Vagina (tissue), 2 donors: ENCODE data around the gene CMIP. TPM values are rescaled to one million over a fixed set of nuclear protein-coding genes. Genes with fewer than 3 reads are reported as not detected.

ENCODE experiments used
- DNase-seq, 2 donors: peaks; one replicate each; pipeline ENCODE4 v3.0.0-alpha.2; 2017; ENCODE audit errors: extremely low spot score in 2 of 2
- H3K27ac ChIP-seq: fragments of 200-600 bp; sonication (generic); one replicate; pipeline ENCODE4 v1.5.1; 2019
- H3K27me3 ChIP-seq: fragments of 200-600 bp; sonication (generic); one replicate; pipeline ENCODE4 v1.5.1; 2019
- H3K36me3 ChIP-seq, 2 donors: fragments of 200-600 bp; sonication (generic); one replicate each; pipeline ENCODE4 v1.5.1; 2017 to 2019
- H3K4me1 ChIP-seq: fragments of 200-600 bp; sonication (generic); one replicate; pipeline ENCODE4 v1.5.1; 2019
- H3K4me3 ChIP-seq, 2 donors: fragments of 200-600 bp; sonication (generic); 1 replicate in 1 of 2; 2 replicates in 1 of 2; pipeline ENCODE4 v1.5.1; 2016 to 2019
- H3K9me3 ChIP-seq: fragments of 200-600 bp; sonication (generic); one replicate; pipeline ENCODE4 v1.5.1; 2019
- CTCF ChIP-seq, 3 experiments: fragments of 450-650 bp in 2 of 3; fragments of 200-600 bp in 1 of 3; sonication (generic) in 1 of 3; IDR thresholded peaks; one replicate each; pipeline ENCODE4 v1.5.1; 2017 to 2019; ENCODE audit warnings: antibody characterized with exemption in 3 of 3, mild to moderate bottlenecking in 2 of 3, moderate library complexity in 2 of 3
- POLR2A ChIP-seq, 2 donors: fragments of 450-650 bp; IDR thresholded peaks; one replicate each; pipeline ENCODE4 v1.6.1; 2017; ENCODE audit warnings: antibody characterized with exemption in 2 of 2, mild to moderate bottlenecking in 2 of 2, moderate library complexity in 2 of 2
- POLR2AphosphoS5 ChIP-seq, 2 donors: sonication (generic); formaldehyde crosslinking; IDR thresholded peaks; one replicate each; pipeline ENCODE4 v1.9.0; 2017; ENCODE audit warnings: antibody characterized with exemption in 2 of 2, mild to moderate bottlenecking in 2 of 2, low read depth in 1 of 2; ENCODE audit not compliant: insufficient read depth in 1 of 2
- intact Hi-C: fragments of 100-400 bp; cut with DNase I; formaldehyde crosslinking; loops from one replicate; pipeline ENCODE4 v1.15.1; 2023
- total RNA-seq: library from RNA; depleted of rRNA; stranded (reverse); fragments of >200 nt; gene quantifications from one replicate; pipeline ENCODE4 v1.2.3, GENCODE V29; 2016

The CMIP gene
- total RNA-seq, 1 donor from 2014 or later = 66.3 TPM

GRCh38 chr16:81562926-81563325 is 118.3 kb downstream of the CMIP start:
- no peaks in the 10 kb centered on the region for H3K36me3 ChIP-seq
- no peak for TF ChIP-seq POLR2A (IDR thresholded peaks at IDR 0.05)
- TF ChIP-seq CTCF (IDR thresholded peaks at IDR 0.05) = no peak
- no peak for TF ChIP-seq POLR2AphosphoS5 (IDR thresholded peaks at IDR 0.05; ENCODE audit: insufficient read depth in 1 of 2, low read depth in 1 of 2)
- H3K27me3 ChIP-seq = no peaks in the 10 kb centered on the region
- no peaks in the 10 kb centered on the region for H3K9me3 ChIP-seq
- no peak for DNase-seq
- no peak overlapping the region for H3K4me3 ChIP-seq
- H3K27ac ChIP-seq = no peak overlapping the region
- peaks cover 51% of the 10 kb centered on the region for H3K4me1 ChIP-seq
- intact Hi-C loops = no loop called here

- H3K9me3 ChIP-seq = no peaks in the 10 kb centered on the region
- no peaks in the 10 kb centered on the region for H3K36me3 ChIP-seq
- H3K4me1 ChIP-seq = peaks cover 66% of the 10 kb centered on the region
- H3K27me3 ChIP-seq = no peaks in the 10 kb centered on the region
- TF ChIP-seq CTCF (IDR thresholded peaks at IDR 0.05) (no peak), POLR2AphosphoS5 (IDR thresholded peaks at IDR 0.05; ENCODE audit: insufficient read depth in 1 of 2, low read depth in 1 of 2) (no peak), POLR2A (IDR thresholded peaks at IDR 0.05) (no peak)
- no peak overlapping the region for H3K27ac ChIP-seq
- intact Hi-C loops = no loop called here
- no peak overlapping the region for H3K4me3 ChIP-seq
- no peak for DNase-seq
Measured at GRCh38 chr16:81564421-81564911, 119.9 kb downstream of the CMIP start.

DNA sequence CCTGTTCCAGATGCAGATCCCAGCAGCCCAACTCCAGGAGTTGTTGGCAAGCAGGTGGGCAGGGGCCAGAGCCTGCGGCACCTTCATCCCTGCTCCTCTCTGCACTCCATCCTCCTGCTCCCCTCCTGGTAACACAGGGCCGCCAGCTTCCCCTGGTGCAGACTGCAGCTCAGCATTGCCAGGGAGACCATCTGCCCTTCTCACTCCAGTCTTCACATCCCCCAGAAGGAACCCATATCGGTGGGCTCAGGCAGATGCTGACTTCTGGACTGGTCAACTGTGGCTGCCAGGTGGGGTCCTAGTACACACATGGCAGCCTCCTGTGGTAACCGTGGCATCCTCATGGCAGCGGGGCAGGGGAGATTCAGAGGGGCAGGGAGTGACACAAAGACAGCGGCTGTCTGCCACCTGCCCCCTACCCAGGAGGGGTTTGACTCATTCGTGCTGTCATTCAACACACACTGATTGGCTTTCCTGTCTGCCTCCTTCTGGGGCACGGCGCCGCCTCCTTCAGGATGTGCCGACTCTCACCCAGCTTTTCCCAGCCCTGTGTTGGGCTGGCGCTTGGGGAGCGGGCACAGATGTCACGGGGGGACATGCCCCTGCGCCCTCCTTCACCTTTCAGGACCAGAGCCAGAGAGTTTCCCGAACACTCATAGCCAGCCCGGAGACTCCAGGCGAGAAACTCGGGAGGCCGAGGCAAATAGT is 120.9 kb downstream of the CMIP start:
- TF ChIP-seq POLR2AphosphoS5 (IDR thresholded peaks at IDR 0.05; ENCODE audit: insufficient read depth in 1 of 2, low read depth in 1 of 2) = no peak
- no peak for TF ChIP-seq POLR2A (IDR thresholded peaks at IDR 0.05)
- no peak for TF ChIP-seq CTCF (IDR thresholded peaks at IDR 0.05)
- peaks cover 75% of the 10 kb centered on the region for H3K4me1 ChIP-seq
- no peaks in the 10 kb centered on the region for H3K36me3 ChIP-seq
- intact Hi-C loops = no loop called here
- no peaks in the 10 kb centered on the region for H3K27me3 ChIP-seq
- DNase-seq = no peak
- no peak overlapping the region for H3K27ac ChIP-seq
- H3K9me3 ChIP-seq = no peaks in the 10 kb centered on the region
- no peak overlapping the region for H3K4me3 ChIP-seq

DNA sequence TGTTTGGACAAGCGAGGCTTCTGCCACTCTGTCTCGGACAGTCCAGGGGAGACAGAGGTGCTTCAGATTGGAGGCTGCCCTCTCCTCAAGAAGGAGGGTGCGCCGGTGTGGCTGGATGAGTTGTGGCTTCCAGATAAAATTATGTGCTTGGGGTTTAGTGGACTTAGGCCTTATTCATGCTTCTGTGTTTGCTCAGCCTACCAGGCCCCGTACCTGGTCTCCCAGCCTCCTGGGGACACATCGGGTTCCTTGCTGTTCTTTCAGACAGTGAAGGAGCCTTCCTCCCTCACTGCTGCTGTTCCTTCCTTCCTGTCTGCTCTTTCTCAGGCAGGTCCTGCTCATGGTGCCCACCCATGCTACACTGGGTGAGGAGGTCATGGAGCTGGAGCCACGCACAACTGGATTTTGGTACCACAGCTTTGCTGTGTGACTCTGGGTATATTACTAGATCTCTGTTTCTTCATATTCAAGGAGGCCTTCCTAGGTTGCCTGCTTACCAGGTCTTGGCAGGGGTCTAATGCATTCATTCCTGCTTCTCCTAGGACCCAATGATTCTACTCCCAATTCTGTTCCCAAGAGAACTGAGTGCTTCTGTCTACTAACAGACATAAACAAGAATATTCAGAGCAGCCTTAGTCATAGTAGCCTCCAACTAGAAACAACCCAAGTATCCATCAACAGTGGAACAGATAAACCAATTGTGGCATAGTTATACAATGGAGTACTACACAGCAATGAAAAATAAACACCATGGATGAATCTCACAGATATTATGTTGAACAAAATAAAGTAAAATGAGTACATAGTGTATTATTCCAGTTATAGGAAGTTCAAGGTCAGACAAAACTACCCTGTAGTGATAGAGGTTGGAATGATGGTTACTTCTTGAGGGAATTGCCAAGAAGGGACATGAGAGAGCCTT is 121.7 kb downstream of the CMIP start:
- H3K4me3 ChIP-seq = no peak overlapping the region
- H3K27ac ChIP-seq = no peak overlapping the region
- no peaks in the 10 kb centered on the region for H3K9me3 ChIP-seq
- H3K36me3 ChIP-seq = no peaks in the 10 kb centered on the region
- H3K27me3 ChIP-seq = no peaks in the 10 kb centered on the region
- no peak for DNase-seq
- intact Hi-C loops = no loop called here
- no peak for TF ChIP-seq POLR2AphosphoS5 (IDR thresholded peaks at IDR 0.05; ENCODE audit: insufficient read depth in 1 of 2, low read depth in 1 of 2)
- no peak for TF ChIP-seq CTCF (IDR thresholded peaks at IDR 0.05)
- no peak for TF ChIP-seq POLR2A (IDR thresholded peaks at IDR 0.05)
- peaks cover 74% of the 10 kb centered on the region for H3K4me1 ChIP-seq
